Measurements from ENCODE around the gene ARHGAP12.
A peak's percentile ranks its signal among the peaks of the same experiment; 100 is the strongest.

The ARHGAP12 gene

GRCh38 chr10:31822616-31823318 lies 105.9 kb downstream of the ARHGAP12 start:
- no peaks in the 10 kb centered on the region for H3K79me2 ChIP-seq (ENCODE audit: control insufficient read depth, insufficient read depth, low read length, unreplicated experiment)
- peaks cover 6% of the 10 kb centered on the region; the same call in 1 of the 2 replicates for H3K36me3 ChIP-seq (ENCODE audit: insufficient read depth, low read length)
- H3K4me3 ChIP-seq (ENCODE audit: low read depth, low read length), result no peak overlapping the region
- H2AFZ ChIP-seq (ENCODE audit: low read length, unreplicated experiment), result no peak overlapping the region
- H3K27ac ChIP-seq (ENCODE audit: low read depth, low read length), result no peak overlapping the region
- peaks cover 12% of the 10 kb centered on the region for H3K4me1 ChIP-seq (ENCODE audit: control insufficient read depth, insufficient read depth, low read length, unreplicated experiment)
- H3K27me3 ChIP-seq (ENCODE audit: insufficient read depth, low read length), result no peaks in the 10 kb centered on the region

GRCh38 chr10:31822150-31822549 lies 106.5 kb downstream of the ARHGAP12 start:
- H3K27me3 ChIP-seq (ENCODE audit: insufficient read depth, low read length), result no peaks in the 10 kb centered on the region
- H3K4me3 ChIP-seq (ENCODE audit: low read depth, low read length), result no peak overlapping the region
- no peak overlapping the region for H2AFZ ChIP-seq (ENCODE audit: low read length, unreplicated experiment)
- H3K27ac ChIP-seq (ENCODE audit: low read depth, low read length), result no peak overlapping the region
- peaks cover 12% of the 10 kb centered on the region for H3K4me1 ChIP-seq (ENCODE audit: control insufficient read depth, insufficient read depth, low read length, unreplicated experiment)
- no peaks in the 10 kb centered on the region for H3K79me2 ChIP-seq (ENCODE audit: control insufficient read depth, insufficient read depth, low read length, unreplicated experiment)
- peaks cover 6% of the 10 kb centered on the region; the same call in 1 of the 2 replicates for H3K36me3 ChIP-seq (ENCODE audit: insufficient read depth, low read length)

GRCh38 chr10:31820778-31821369 lies 107.8 kb downstream of the ARHGAP12 start:
- Histone ChIP-seq H3K27me3 (ENCODE audit: insufficient read depth, low read length) (no peaks in the 10 kb centered on the region), H3K36me3 (ENCODE audit: insufficient read depth, low read length) (peaks cover 6% of the 10 kb centered on the region; the same call in 1 of the 2 replicates), H3K4me3 (ENCODE audit: low read depth, low read length) (no peak overlapping the region), H3K27ac (ENCODE audit: low read depth, low read length) (no peak overlapping the region), H3K79me2 (ENCODE audit: control insufficient read depth, insufficient read depth, low read length, unreplicated experiment) (no peaks in the 10 kb centered on the region), H3K4me1 (ENCODE audit: control insufficient read depth, insufficient read depth, low read length, unreplicated experiment) (peaks cover 12% of the 10 kb centered on the region), H2AFZ (ENCODE audit: low read length, unreplicated experiment) (no peak overlapping the region)

- Histone ChIP-seq H3K36me3 (ENCODE audit: insufficient read depth, low read length) (no peaks in the 10 kb centered on the region), H2AFZ (ENCODE audit: low read length, unreplicated experiment) (no peak overlapping the region), H3K4me1 (ENCODE audit: control insufficient read depth, insufficient read depth, low read length, unreplicated experiment) (peaks cover 12% of the 10 kb centered on the region), H3K79me2 (ENCODE audit: control insufficient read depth, insufficient read depth, low read length, unreplicated experiment) (no peaks in the 10 kb centered on the region), H3K27ac (ENCODE audit: low read depth, low read length) (peak overlapping the region; percentile 43), H3K27me3 (ENCODE audit: insufficient read depth, low read length) (no peaks in the 10 kb centered on the region), H3K4me3 (ENCODE audit: low read depth, low read length) (no peak overlapping the region)
These were observed 108.5 kb downstream of the ARHGAP12 start for GRCh38 chr10:31820096-31820495.

- Histone ChIP-seq H2AFZ (ENCODE audit: low read length, unreplicated experiment) (no peak overlapping the region), H3K27me3 (ENCODE audit: insufficient read depth, low read length) (no peaks in the 10 kb centered on the region), H3K4me3 (ENCODE audit: low read depth, low read length) (no peak overlapping the region), H3K27ac (ENCODE audit: low read depth, low read length) (peak overlapping the region; percentile 43), H3K79me2 (ENCODE audit: control insufficient read depth, insufficient read depth, low read length, unreplicated experiment) (no peaks in the 10 kb centered on the region), H3K36me3 (ENCODE audit: insufficient read depth, low read length) (0 out of 2 replicates have a peak, but pooled peaks cover 2% of the 10 kb centered on the region), H3K4me1 (ENCODE audit: control insufficient read depth, insufficient read depth, low read length, unreplicated experiment) (peaks cover 12% of the 10 kb centered on the region)
These were observed 109.2 kb downstream of the ARHGAP12 start for GRCh38 chr10:31819391-31819820.

GRCh38 chr10:31816318-31816717 lies 112.3 kb downstream of the ARHGAP12 start:
- peaks cover 12% of the 10 kb centered on the region for H3K4me1 ChIP-seq (ENCODE audit: control insufficient read depth, insufficient read depth, low read length, unreplicated experiment)
- no peak overlapping the region for H2AFZ ChIP-seq (ENCODE audit: low read length, unreplicated experiment)

GRCh38 chr10:31808258-31809218 lies 120.1 kb downstream of the ARHGAP12 start:
- Histone ChIP-seq H3K27ac (ENCODE audit: low read depth, low read length) (peak overlapping the region; percentile 69), H3K27me3 (ENCODE audit: insufficient read depth, low read length) (no peaks in the 10 kb centered on the region), H3K4me1 (ENCODE audit: control insufficient read depth, insufficient read depth, low read length, unreplicated experiment) (peaks cover 13% of the 10 kb centered on the region), H3K4me3 (ENCODE audit: low read depth, low read length) (peak overlapping the region; percentile 72), H3K36me3 (ENCODE audit: insufficient read depth, low read length) (peaks cover 6% of the 10 kb centered on the region; the same call in 1 of the 2 replicates), H2AFZ (ENCODE audit: low read length, unreplicated experiment) (peak overlapping the region; percentile 95), H3K79me2 (ENCODE audit: control insufficient read depth, insufficient read depth, low read length, unreplicated experiment) (no peaks in the 10 kb centered on the region)

More at GRCh38 chr10:31816318-31816717, 112.3 kb downstream of the ARHGAP12 start:
- no peak overlapping the region for H3K27ac ChIP-seq (ENCODE audit: low read depth, low read length)
- 0 out of 2 replicates have a peak, but pooled peaks cover 8% of the 10 kb centered on the region for H3K36me3 ChIP-seq (ENCODE audit: insufficient read depth, low read length)
- H3K27me3 ChIP-seq (ENCODE audit: insufficient read depth, low read length), result no peaks in the 10 kb centered on the region
- H3K4me3 ChIP-seq (ENCODE audit: low read depth, low read length), result no peak overlapping the region
- H3K79me2 ChIP-seq (ENCODE audit: control insufficient read depth, insufficient read depth, low read length, unreplicated experiment), result no peaks in the 10 kb centered on the region

GRCh38 chr10:31804352-31804810 lies 124.2 kb downstream of the ARHGAP12 start:
- peaks cover 13% of the 10 kb centered on the region for H3K4me1 ChIP-seq (ENCODE audit: control insufficient read depth, insufficient read depth, low read length, unreplicated experiment)
- no peak overlapping the region for H3K4me3 ChIP-seq (ENCODE audit: low read depth, low read length)
- H3K36me3 ChIP-seq (ENCODE audit: insufficient read depth, low read length), result peaks cover 15% of the 10 kb centered on the region
- H3K27ac ChIP-seq (ENCODE audit: low read depth, low read length), result no peak overlapping the region
- H2AFZ ChIP-seq (ENCODE audit: low read length, unreplicated experiment), result no peak overlapping the region
- H3K79me2 ChIP-seq (ENCODE audit: control insufficient read depth, insufficient read depth, low read length, unreplicated experiment), result no peaks in the 10 kb centered on the region
- H3K27me3 ChIP-seq (ENCODE audit: insufficient read depth, low read length), result no peaks in the 10 kb centered on the region

- Histone ChIP-seq H3K27me3 (ENCODE audit: insufficient read depth, low read length) (no peaks in the 10 kb centered on the region), H3K79me2 (ENCODE audit: control insufficient read depth, insufficient read depth, low read length, unreplicated experiment) (no peaks in the 10 kb centered on the region), H3K4me1 (ENCODE audit: control insufficient read depth, insufficient read depth, low read length, unreplicated experiment) (peaks cover 13% of the 10 kb centered on the region), H2AFZ (ENCODE audit: low read length, unreplicated experiment) (no peak overlapping the region), H3K36me3 (ENCODE audit: insufficient read depth, low read length) (peaks cover 11% of the 10 kb centered on the region), H3K27ac (ENCODE audit: low read depth, low read length) (no peak overlapping the region), H3K4me3 (ENCODE audit: low read depth, low read length) (no peak overlapping the region)
These were observed 124.9 kb downstream of the ARHGAP12 start for GRCh38 chr10:31803606-31804351.

- Histone ChIP-seq H3K27me3 (ENCODE audit: insufficient read depth, low read length) (no peaks in the 10 kb centered on the region), H3K4me3 (ENCODE audit: low read depth, low read length) (no peak overlapping the region), H3K79me2 (ENCODE audit: control insufficient read depth, insufficient read depth, low read length, unreplicated experiment) (no peaks in the 10 kb centered on the region)
These were observed 129.4 kb downstream of the ARHGAP12 start for GRCh38 chr10:31799181-31799580.

More at GRCh38 chr10:31799181-31799580, 129.4 kb downstream of the ARHGAP12 start:
- Histone ChIP-seq H3K27ac (ENCODE audit: low read depth, low read length) (no peak overlapping the region), H2AFZ (ENCODE audit: low read length, unreplicated experiment) (no peak overlapping the region), H3K4me1 (ENCODE audit: control insufficient read depth, insufficient read depth, low read length, unreplicated experiment) (no peaks in the 10 kb centered on the region), H3K36me3 (ENCODE audit: insufficient read depth, low read length) (peaks cover 11% of the 10 kb centered on the region)
